ENCODE data around the gene UGT1A1.

UGT1A1 gene

DNA sequence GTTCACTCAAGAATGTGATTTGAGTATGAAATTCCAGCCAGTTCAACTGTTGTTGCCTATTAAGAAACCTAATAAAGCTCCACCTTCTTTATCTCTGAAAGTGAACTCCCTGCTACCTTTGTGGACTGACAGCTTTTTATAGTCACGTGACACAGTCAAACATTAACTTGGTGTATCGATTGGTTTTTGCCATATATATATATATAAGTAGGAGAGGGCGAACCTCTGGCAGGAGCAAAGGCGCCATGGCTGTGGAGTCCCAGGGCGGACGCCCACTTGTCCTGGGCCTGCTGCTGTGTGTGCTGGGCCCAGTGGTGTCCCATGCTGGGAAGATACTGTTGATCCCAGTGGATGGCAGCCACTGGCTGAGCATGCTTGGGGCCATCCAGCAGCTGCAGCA lies at the start of gene UGT1A1:
Gene UGT1A1, plus strand, starts transcription at position 228 of the 400 bp plus-strand sequence. Its CDS starts 18 bp downstream, at position 246.
- Histone ChIP-seq H3K27me3 (replicated peaks; ENCODE audit: control insufficient read depth, insufficient read depth, low read length) (no peaks in the 10 kb centered on the region), H3K36me3 (ENCODE audit: control insufficient read depth, insufficient read depth, low read length) (no peaks in the 10 kb centered on the region), H3K4me3 (replicated peaks; ENCODE audit: low read depth, low read length) (no peak within 1 kb of the TSS)
- TF ChIP-seq, protein P1, sequence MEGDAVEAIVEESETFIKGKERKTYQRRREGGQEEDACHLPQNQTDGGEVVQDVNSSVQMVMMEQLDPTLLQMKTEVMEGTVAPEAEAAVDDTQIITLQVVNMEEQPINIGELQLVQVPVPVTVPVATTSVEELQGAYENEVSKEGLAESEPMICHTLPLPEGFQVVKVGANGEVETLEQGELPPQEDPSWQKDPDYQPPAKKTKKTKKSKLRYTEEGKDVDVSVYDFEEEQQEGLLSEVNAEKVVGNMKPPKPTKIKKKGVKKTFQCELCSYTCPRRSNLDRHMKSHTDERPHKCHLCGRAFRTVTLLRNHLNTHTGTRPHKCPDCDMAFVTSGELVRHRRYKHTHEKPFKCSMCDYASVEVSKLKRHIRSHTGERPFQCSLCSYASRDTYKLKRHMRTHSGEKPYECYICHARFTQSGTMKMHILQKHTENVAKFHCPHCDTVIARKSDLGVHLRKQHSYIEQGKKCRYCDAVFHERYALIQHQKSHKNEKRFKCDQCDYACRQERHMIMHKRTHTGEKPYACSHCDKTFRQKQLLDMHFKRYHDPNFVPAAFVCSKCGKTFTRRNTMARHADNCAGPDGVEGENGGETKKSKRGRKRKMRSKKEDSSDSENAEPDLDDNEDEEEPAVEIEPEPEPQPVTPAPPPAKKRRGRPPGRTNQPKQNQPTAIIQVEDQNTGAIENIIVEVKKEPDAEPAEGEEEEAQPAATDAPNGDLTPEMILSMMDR (IDR thresholded peaks at IDR 0.05; ENCODE audit: insufficient read depth, low read length, poor library complexity, severe bottlenecking), result no peak
- no peak for DNase-seq (ENCODE audit: extremely low read depth, insufficient read length)

DNA sequence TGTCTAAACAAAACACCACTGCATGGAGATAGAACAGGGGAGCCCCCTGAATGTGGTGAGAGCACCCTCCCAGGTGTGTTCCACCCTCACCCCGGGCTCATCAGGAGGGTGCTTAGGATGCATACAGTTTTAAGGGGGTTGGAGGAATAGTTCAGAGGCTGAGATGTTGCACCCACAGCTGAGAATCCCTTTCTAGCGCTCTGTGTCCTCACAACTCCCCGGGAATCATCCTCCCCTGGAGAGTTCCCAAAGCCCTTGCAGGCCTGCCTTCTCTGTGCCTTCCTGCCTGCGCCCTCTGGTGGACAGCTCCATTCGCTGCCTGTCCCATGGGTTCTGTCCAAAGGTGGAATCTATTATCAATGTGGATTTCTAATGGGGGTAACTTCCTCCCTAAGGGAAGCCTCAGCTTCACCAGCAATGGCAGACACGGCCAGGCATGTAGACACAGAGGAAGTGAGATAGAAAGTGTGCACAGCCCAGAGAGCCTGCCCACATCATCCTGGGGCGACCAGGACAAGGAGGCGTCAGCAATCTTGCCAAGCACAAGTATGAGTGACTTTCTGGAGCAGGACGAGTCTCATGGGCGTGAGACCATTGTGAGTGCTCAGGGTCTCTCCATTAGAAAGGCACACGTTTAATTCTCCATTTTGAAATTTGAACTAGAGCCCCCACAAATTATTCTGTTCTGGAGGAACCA lies 48.6 kb upstream of the UGT1A1 start:
- no peak for DNase-seq (ENCODE audit: extremely low read depth, insufficient read length)
- no peaks in the 10 kb centered on the region for H3K36me3 ChIP-seq (ENCODE audit: control insufficient read depth, insufficient read depth, low read length)
- no peak overlapping the region for H3K4me3 ChIP-seq (replicated peaks; ENCODE audit: low read depth, low read length)
- H3K27me3 ChIP-seq (replicated peaks; ENCODE audit: control insufficient read depth, insufficient read depth, low read length), result no peaks in the 10 kb centered on the region
- TF ChIP-seq, protein P1 (IDR thresholded peaks at IDR 0.05; ENCODE audit: insufficient read depth, low read length, poor library complexity, severe bottlenecking), result peak; percentile 96

DNA sequence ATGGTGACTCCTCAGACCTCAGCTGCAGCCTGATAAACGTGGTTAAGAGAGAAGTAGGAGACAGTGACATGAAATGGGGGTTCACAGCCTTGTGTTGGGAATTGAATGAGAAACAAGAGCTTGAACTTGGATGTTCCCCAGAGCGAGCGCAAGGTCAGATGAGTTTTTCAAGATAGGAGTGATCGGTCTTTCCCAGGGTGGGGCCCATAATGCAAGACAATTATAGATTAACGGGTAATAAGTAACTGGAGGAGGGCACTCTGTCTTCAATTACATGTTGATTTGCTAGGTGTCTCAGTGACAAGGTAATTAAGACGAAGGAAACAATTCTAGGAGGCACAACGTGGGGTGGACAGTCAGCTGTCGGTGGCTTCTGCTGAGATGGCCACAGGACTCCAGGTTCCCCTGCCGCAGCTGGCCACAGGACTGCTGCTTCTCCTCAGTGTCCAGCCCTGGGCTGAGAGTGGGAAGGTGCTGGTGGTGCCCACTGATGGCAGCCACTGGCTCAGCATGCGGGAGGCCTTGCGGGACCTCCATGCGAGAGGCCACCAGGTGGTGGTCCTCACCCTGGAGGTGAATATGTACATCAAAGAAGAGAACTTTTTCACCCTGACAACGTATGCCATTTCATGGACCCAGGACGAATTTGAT lies 47.3 kb upstream of the UGT1A1 start, which contains the start of gene UGT1A5:
Gene UGT1A5, plus strand, starts transcription at position 297 of the 651 bp plus-strand sequence. Its CDS starts 85 bp downstream, at position 382.
- TF ChIP-seq, protein P1 (IDR thresholded peaks at IDR 0.05; ENCODE audit: insufficient read depth, low read length, poor library complexity, severe bottlenecking), result no peak
- Histone ChIP-seq H3K36me3 (ENCODE audit: control insufficient read depth, insufficient read depth, low read length) (no peaks in the 10 kb centered on the region), H3K27me3 (replicated peaks; ENCODE audit: control insufficient read depth, insufficient read depth, low read length) (no peaks in the 10 kb centered on the region), H3K4me3 (replicated peaks; ENCODE audit: low read depth, low read length) (no peak within 1 kb of the TSS)
- no peak for DNase-seq (ENCODE audit: extremely low read depth, insufficient read length)

DNA sequence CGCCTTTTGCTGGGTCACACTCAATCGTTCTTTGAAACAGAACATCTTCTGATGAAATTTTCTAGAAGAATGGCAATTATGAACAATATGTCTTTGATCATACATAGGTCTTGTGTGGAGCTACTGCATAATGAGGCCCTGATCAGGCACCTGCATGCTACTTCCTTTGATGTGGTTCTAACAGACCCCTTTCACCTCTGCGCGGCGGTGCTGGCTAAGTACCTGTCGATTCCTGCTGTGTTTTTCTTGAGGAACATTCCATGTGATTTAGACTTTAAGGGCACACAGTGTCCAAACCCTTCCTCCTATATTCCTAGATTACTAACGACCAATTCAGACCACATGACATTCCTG lies 46.8 kb upstream of the UGT1A1 start:
- TF ChIP-seq, protein P1 (IDR thresholded peaks at IDR 0.05; ENCODE audit: insufficient read depth, low read length, poor library complexity, severe bottlenecking), result no peak

DNA sequence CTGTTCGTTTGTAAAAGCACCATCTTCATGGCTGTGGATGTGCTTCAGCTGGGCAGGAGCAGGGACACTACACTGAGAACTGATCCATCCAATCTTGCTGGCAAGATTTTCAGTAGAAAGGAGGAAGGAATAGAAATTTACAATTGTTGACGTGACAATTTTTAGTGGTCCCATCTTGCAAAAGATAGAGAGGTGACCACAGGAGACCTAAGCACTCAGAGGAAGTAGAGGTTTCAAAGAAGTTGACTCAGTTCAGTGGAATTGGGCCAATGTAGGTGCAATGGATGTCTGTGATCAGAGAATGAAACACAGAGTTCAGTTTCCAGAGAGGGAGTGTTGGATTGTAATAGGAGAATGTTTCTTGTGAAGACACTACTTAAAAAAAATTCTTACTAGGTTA lies 45.9 kb upstream of the UGT1A1 start:
- Histone ChIP-seq H3K27me3 (replicated peaks; ENCODE audit: control insufficient read depth, insufficient read depth, low read length) (no peaks in the 10 kb centered on the region), H3K4me3 (replicated peaks; ENCODE audit: low read depth, low read length) (no peak overlapping the region), H3K36me3 (ENCODE audit: control insufficient read depth, insufficient read depth, low read length) (no peaks in the 10 kb centered on the region)
- TF ChIP-seq, protein P1 (IDR thresholded peaks at IDR 0.05; ENCODE audit: insufficient read depth, low read length, poor library complexity, severe bottlenecking), result no peak
- DNase-seq (ENCODE audit: extremely low read depth, insufficient read length), result no peak

More for the DNA sequence above, 46.8 kb upstream of the UGT1A1 start:
- no peak for DNase-seq (ENCODE audit: extremely low read depth, insufficient read length)
- Histone ChIP-seq H3K36me3 (ENCODE audit: control insufficient read depth, insufficient read depth, low read length) (no peaks in the 10 kb centered on the region), H3K4me3 (replicated peaks; ENCODE audit: low read depth, low read length) (no peak overlapping the region), H3K27me3 (replicated peaks; ENCODE audit: control insufficient read depth, insufficient read depth, low read length) (no peaks in the 10 kb centered on the region)
